GM18520 (cell line): ENCODE data around the gene PDGFRB.

Experiments used
- ATAC-seq: cut with Tn5 transposase; IDR thresholded peaks from one replicate; pipeline ENCODE4 v1.9.1; 2021; ENCODE audit not compliant: unreplicated experiment

PDGFRB gene

DNA sequence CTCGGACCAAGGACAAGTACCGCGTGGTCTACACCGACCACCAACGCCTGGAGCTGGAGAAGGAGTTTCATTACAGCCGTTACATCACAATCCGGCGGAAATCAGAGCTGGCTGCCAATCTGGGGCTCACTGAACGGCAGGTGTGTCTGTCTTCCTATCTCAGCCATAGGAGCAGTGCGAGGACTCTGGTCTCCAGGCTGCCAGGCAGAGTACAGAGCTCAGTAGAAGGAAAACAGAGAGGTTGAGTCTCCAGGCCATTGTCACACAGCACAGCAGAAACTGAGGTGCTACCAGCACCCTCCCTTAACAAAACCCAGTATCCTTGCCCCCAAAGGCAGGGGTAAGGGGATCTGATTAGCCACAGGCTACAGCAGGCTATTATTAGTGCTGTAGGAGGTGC, 27.1 kb upstream of the PDGFRB start:
- no peak for ATAC-seq

DNA sequence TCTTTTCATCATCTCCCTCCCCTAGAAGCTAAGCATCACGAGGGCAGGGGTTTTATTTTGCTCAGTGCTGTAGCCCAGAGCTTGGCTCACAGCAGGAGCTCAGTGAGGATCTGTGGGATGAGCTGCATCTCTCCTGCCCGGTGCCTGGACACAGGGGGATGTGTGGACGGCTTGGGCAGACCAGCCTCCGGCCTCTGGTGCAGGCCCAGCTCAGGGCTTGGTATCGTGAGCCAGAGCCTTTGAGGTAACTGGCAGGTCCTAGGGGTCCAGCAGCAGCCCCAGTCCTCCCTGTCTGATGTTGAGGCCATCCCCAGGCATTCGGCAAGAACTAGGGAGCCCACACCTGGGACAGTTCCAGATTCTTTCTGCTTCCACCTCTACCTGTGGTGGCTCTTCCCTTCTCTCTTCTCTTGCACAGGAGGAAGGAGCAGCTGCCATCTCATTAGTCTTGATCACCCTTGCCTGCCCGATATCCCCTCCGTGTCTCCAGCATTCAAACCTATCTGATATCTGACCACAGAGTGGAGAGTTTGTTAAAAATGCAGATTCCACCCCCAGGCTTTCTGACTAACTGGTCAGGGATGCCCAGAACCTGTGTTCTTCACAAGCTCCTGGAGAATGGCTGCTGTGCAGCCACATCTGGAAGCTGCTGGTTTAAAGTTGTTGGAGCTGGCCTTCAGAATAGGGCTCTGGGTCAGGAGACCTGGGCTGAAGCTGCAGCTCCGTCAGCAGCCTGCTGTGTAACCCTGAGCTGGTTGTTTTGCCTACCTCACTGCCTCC, 26.3 kb upstream of the PDGFRB start:
- ATAC-seq = no peak

DNA sequence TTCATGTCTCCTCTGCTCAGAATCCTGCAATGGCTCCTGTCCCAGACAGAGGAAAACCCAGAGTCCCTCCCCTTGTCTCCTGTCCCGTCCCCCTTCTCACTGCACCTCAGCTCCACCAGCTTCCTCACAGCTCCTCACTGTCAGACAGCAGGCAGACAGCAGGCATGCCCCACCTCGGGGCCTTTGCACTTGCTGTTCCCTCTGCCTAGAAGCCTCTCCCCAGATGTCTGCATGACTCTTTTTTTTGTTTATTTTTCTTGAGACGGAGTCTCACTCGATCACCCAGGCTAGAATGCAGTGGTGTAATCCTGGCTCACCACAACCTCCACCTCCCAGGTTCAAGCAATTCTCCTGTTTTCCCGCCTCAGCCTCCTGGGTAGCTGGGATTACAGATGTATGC, 25.4 kb upstream of the PDGFRB start:
- no peak for ATAC-seq

DNA sequence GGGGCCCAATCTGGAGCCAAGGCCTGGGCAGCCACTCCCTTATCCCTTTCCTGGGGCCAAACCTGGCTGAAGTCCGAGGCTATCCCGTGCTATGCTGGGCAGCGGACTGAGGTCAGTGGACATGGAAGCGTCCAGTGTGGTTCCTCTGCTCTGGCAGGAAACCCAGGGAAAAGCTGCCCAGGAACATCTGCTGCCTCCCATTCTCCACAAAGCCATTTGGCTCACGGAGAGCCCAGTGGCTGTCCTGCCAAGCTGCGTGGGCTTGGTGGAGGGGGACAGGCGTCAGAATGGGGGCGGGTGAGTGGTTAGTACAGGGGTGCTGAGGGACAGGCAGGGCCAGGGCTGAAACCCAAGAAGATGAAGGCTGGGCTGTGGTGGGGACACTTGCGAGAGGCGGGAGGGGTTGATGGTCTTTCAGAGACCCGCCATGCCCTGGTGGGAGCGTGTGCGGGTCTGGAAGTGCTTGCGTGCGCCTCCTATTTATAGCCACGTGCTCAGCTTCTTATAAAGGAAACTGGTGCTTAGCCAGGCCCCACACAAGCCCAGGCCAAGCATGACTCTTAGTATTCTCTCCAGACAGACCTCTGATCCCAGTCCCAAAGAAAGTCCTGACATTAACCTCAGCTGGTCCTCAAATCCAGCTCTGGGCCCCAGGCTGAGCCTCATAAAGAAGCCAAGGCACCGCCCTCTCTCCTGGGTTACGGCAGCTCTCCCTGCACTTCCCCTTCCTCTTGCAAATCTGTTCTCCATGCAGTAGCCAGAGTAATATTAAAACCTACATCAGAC, 24.8 kb upstream of the PDGFRB start:
- ATAC-seq = no peak

GRCh38 chr5:150179019-150179620, 23.5 kb upstream of the PDGFRB start:
- no peak for ATAC-seq

GRCh38 chr5:150178262-150178661, 22.6 kb upstream of the PDGFRB start:
- no peak for ATAC-seq

GRCh38 chr5:150177721-150178120, 22.1 kb upstream of the PDGFRB start:
- ATAC-seq = no peak

GRCh38 chr5:150176745-150177477, 21.3 kb upstream of the PDGFRB start:
- ATAC-seq = no peak

DNA sequence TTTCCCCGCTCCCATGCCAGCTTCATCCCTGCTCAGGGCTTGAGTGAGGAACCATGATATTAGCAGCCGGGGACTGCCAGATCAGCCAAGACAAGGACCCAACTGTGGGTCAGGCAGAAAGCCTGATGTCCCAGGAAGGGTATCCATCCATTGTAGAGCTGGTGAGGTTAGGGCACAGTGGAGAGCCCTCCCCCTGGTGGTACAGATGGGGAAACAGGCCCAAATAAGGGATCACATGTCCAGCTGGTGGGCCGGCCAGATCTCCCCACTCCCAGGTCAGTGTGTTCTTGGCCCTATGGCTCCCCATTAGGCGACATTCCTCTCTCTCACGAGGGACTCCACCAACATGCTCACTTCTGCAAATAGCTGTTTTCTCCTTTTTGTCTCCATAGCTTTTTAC, 19.9 kb upstream of the PDGFRB start:
- ATAC-seq = no peak

- ATAC-seq = no peak
These were observed 19.4 kb upstream of the PDGFRB start for GRCh38 chr5:150175076-150175475.

DNA sequence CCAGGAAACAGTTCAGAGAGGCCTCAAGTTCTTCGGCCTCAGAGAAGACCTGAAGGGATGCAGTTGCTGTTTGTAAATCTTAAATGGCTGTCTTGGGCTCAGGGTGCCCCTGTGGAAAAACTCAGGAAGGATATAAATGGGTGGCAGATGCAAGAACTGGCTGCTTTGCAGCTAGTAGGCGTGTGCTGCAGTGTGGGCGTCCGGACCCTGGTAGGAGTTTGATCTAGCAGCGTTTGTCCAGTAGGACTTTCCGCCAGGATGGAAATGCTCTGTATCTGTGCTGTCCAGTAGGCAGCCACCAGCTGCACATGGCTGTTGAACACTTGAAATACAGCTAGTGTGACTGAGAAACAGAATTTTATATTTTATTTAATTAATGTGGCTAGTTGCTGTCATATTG, 18.6 kb upstream of the PDGFRB start:
- no peak for ATAC-seq

DNA sequence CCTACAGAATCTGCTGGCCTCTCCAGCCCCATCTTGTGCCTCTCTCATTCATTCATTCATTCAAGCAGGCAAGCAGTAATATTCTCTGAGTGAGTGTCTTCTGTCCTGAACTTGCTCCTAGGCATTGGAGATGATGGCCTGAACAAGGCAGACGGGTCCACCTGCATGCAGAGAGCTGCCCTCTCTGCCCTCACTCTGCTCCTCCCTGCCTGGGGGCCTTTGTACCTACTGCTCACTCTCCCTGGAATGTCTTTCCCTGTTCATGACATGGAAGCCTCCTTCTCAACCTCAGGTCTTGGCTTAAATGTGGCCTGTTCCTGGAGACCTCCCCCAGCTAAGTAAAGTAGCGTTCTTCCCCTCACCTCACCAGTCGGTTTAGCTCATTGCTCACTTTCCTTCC, 17.5 kb upstream of the PDGFRB start:
- ATAC-seq = no peak

DNA sequence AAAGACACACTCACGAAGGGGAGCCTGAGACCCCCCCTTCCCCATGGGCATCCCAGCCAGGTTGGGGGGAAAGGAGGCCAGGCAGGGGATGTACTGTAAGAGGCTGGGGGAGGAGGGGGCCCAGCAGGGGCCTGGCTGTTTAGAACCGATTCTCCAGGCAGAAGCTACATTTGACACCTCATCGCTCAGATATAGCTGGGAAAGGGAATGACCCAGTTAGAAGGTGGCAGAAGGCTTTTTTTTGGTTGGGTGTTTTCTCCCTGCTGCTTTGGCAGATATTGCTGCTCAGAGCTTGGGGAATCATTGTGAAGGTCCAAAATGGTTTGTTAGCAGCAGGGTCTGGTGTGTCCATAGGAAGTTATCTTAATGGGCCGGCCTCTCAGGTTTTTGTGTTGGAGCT, 16.9 kb upstream of the PDGFRB start:
- ATAC-seq = no peak

DNA sequence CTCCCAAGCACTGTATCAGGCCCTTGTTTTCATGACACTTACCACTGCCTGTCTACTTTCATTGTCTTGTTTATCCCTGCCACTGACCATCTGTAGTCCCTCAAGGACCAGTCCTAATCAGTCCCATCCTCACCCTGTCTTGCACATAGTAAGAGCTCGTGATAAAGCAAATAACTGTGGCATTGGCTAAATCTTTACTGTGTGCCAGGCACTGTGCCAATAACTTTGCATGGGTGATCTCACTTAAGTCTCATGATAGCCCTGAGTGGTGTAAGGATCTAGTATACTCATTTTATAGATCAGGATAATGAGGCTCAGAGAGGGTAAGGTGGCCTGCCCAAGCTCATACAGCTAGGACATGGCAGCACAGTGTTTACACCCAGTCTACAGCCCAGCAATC, 16.5 kb upstream of the PDGFRB start:
- ATAC-seq = no peak

- ATAC-seq = no peak
These were observed 13.2 kb upstream of the PDGFRB start for GRCh38 chr5:150168864-150169263.

- no peak for ATAC-seq
These were observed 12.3 kb upstream of the PDGFRB start for GRCh38 chr5:150167908-150168307.

GRCh38 chr5:150167512-150167850, 11.8 kb upstream of the PDGFRB start:
- no peak for ATAC-seq

DNA sequence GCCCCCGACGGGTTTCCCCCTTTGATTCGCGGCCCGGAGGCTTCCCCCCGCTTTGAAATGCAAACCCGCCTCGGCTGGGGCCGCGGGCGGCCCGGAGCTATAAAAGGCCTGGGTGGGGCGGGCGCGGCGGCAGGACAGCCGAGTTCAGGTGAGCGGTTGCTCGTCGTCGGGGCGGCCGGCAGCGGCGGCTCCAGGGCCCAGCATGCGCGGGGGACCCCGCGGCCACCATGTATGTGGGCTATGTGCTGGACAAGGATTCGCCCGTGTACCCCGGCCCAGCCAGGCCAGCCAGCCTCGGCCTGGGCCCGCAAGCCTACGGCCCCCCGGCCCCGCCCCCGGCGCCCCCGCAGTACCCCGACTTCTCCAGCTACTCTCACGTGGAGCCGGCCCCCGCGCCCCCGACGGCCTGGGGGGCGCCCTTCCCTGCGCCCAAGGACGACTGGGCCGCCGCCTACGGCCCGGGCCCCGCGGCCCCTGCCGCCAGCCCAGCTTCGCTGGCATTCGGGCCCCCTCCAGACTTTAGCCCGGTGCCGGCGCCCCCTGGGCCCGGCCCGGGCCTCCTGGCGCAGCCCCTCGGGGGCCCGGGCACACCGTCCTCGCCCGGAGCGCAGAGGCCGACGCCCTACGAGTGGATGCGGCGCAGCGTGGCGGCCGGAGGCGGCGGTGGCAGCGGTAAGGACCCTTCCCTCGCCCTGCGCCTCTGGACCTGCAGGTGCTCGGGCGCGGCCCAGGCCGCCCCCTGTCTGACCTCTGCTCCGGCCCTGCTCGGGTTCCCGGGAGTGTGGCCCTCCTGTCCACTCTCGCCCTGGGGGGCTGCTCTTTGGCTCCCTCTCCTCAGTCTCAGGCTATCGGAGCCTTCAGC, 11.2 kb upstream of the PDGFRB start, which contains the start of gene CDX1:
CDX1 (plus strand) TSS at position 129 of the 862 bp plus-strand sequence; CDS start at position 228, 99 bp downstream.
- ATAC-seq = no peak

DNA sequence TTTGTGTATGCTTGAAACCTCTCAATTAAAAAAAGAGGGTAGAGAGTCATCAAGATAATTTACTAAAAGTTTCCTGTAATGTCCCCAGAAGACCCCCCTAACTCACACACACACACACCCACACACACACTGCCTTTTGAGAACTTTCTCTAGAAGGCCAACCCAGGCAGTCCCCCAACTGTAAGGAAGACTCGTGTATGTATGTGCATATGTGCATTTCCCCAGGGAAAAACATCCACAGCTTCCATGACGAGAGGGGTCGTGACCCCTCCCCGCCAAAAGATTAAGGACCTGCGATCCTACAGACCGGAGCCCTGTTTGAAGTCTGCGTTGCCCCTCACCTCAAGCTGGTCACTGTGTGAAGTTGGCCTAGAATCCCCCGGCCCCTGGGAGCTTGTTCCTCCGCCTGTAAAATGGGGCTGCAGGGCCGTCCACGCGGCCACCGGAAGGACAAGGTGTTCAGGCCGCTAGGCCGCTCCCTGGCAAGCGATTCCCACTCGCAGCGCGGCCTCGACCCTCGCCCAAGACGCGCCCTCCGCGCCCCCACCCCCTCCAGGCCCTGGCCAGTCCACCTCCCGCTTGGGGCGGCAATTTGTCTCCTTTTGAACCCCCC, 10.5 kb upstream of the PDGFRB start:
- ATAC-seq = no peak
